ENCODE results near the gene HRH3.

DNA sequence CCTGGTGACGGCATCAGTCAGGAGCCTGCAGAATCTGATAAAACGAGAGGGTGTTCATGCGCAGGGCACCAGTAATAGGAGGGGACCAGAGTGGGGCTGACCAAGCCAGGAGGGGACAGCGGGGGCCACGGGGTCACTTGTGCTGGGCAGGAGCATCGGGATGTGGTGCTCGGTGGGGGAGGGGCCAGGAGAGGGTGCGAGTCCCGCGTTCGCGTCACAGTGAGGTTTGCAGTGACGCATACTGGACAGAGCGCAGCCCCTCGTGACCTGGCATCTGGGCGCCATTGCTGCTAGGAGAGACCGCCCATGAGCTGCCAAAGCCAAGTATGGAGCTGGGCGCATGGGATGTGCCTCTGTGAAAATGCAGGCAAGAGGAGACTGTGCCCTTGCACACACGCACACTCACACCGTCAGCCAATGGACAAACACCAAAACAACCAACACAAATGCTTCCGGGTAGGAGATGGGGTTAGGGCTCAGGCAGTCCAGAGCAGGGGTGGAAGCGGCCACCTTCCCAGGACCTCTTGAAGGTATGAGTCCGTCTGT is 51.1 kb downstream of the HRH3 start:
- TF ChIP-seq, protein P1, sequence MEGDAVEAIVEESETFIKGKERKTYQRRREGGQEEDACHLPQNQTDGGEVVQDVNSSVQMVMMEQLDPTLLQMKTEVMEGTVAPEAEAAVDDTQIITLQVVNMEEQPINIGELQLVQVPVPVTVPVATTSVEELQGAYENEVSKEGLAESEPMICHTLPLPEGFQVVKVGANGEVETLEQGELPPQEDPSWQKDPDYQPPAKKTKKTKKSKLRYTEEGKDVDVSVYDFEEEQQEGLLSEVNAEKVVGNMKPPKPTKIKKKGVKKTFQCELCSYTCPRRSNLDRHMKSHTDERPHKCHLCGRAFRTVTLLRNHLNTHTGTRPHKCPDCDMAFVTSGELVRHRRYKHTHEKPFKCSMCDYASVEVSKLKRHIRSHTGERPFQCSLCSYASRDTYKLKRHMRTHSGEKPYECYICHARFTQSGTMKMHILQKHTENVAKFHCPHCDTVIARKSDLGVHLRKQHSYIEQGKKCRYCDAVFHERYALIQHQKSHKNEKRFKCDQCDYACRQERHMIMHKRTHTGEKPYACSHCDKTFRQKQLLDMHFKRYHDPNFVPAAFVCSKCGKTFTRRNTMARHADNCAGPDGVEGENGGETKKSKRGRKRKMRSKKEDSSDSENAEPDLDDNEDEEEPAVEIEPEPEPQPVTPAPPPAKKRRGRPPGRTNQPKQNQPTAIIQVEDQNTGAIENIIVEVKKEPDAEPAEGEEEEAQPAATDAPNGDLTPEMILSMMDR (IDR thresholded peaks at IDR 0.05) = no peak
- TF ChIP-seq POLR2AphosphoS5 (IDR thresholded peaks at IDR 0.05) (no peak), POLR2A (IDR thresholded peaks at IDR 0.05; ENCODE audit: low read depth) (no peak)
